HepG2 (cell line): Measurements from ENCODE around the gene TBC1D10B. TPM values are rescaled to one million over a fixed set of nuclear protein-coding genes. Genes with fewer than 3 reads are reported as not detected.

ENCODE experiments used
- DPF2 ChIP-seq: sonication (generic); formaldehyde crosslinking; IDR thresholded peaks from 2 replicates; pipeline ENCODE4 v1.4.0; 2020; ENCODE audit warnings: mild to moderate bottlenecking, low read depth, missing genetic modification reagents, borderline replicate concordance
- ERF ChIP-seq: IDR thresholded peaks from 2 replicates; pipeline ENCODE4 v1.6.1; 2018; ENCODE audit warnings: missing biosample characterization, missing genetic modification reagents
- FOXC1 ChIP-seq: sonication (generic); formaldehyde crosslinking; IDR thresholded peaks from 2 replicates; pipeline ENCODE4 v1.8.0; 2022; ENCODE audit warnings: mild to moderate bottlenecking, missing genetic modification reagents, borderline replicate concordance
- GLI4 ChIP-seq: sonication (generic); formaldehyde crosslinking; IDR thresholded peaks from 2 replicates; pipeline ENCODE4 v1.5.1; 2020; ENCODE audit warnings: missing genetic modification reagents, mild to moderate bottlenecking, moderate library complexity, borderline replicate concordance
- JUNB ChIP-seq: sonication (generic); formaldehyde crosslinking; IDR thresholded peaks from 2 replicates; pipeline ENCODE4 v1.8.0; 2022; ENCODE audit warnings: missing genetic modification reagents, mild to moderate bottlenecking, borderline replicate concordance
- KLF6 ChIP-seq: IDR thresholded peaks from 2 replicates; pipeline ENCODE4 v1.8.0; 2016; ENCODE audit warnings: missing biosample characterization, missing genetic modification reagents
- MXI1 ChIP-seq: IDR thresholded peaks from 3 replicates; pipeline ENCODE4 v1.6.1; 2012; ENCODE audit warnings: low read depth, low read length, inconsistent platforms, borderline replicate concordance
- PRMT3 ChIP-seq: sonication (generic); formaldehyde crosslinking; IDR thresholded peaks from 2 replicates; pipeline ENCODE4 v1.8.1; 2022; ENCODE audit warnings: low read depth, mild to moderate bottlenecking, moderate library complexity, missing genetic modification reagents, borderline replicate concordance
- REST ChIP-seq, 2 experiments: IDR thresholded peaks; 2 replicates each; pipeline ENCODE4 v1.6.1; 2011 to 2012; ENCODE audit warnings: low read length in 2 of 2, borderline replicate concordance in 1 of 2, low read depth in 1 of 2, mild to moderate bottlenecking in 1 of 2, moderate library complexity in 1 of 2
- SAP130 ChIP-seq: IDR thresholded peaks from 2 replicates; pipeline ENCODE4 v1.6.1; 2016; ENCODE audit warnings: low read depth
- SETDB1 ChIP-seq: sonication (generic); formaldehyde crosslinking; IDR thresholded peaks from 2 replicates; pipeline ENCODE4 v1.5.1; 2020; ENCODE audit warnings: missing genetic modification reagents, mild to moderate bottlenecking, borderline replicate concordance
- SPEN ChIP-seq: sonication (generic); formaldehyde crosslinking; IDR thresholded peaks from 2 replicates; pipeline ENCODE4 v1.5.1; 2020; ENCODE audit warnings: low read depth, mild to moderate bottlenecking, missing genetic modification reagents
- ZFP36L1 ChIP-seq: sonication (generic); formaldehyde crosslinking; IDR thresholded peaks from 2 replicates; pipeline ENCODE4 v1.8.0; 2022; ENCODE audit warnings: mild to moderate bottlenecking, missing genetic modification reagents, moderate library complexity
- ZNF274 ChIP-seq: sonication (generic); formaldehyde crosslinking; IDR thresholded peaks from 2 replicates; pipeline ENCODE4 v1.5.1; 2020; ENCODE audit warnings: mild to moderate bottlenecking, missing genetic modification reagents
- ZNF292 ChIP-seq: sonication (generic); formaldehyde crosslinking; IDR thresholded peaks from 2 replicates; pipeline ENCODE4 v1.8.1; 2022; ENCODE audit warnings: mild to moderate bottlenecking, low read depth, missing genetic modification reagents, borderline replicate concordance
- ZNF326 ChIP-seq: sonication (generic); formaldehyde crosslinking; IDR thresholded peaks from 2 replicates; pipeline ENCODE4 v1.4.0; 2020; ENCODE audit warnings: missing genetic modification reagents, borderline replicate concordance
- ZNF556 ChIP-seq: sonication (generic); formaldehyde crosslinking; IDR thresholded peaks from 2 replicates; pipeline ENCODE4 v1.4.0; 2020; ENCODE audit warnings: mild to moderate bottlenecking, missing genetic modification reagents, borderline replicate concordance
- ZNF674 ChIP-seq: sonication (generic); formaldehyde crosslinking; IDR thresholded peaks from 2 replicates; pipeline ENCODE4 v1.5.0; 2020; ENCODE audit warnings: low read depth, mild to moderate bottlenecking, missing genetic modification reagents
- ZNF761 ChIP-seq: sonication (generic); formaldehyde crosslinking; conservative IDR thresholded peaks from 2 replicates; pipeline ENCODE4 v1.4.0; 2020; ENCODE audit warnings: mild to moderate bottlenecking, missing genetic modification reagents
- polyA plus RNA-seq, 8 experiments: library from polyadenylated mRNA; depleted of rRNA in 3 of 8; stranded (reverse) in 7 of 8; unstranded in 1 of 8; fragments of >200 nt; fragmentation: Illumina TruSeq in 4 of 8; extraction: Trizol in 4 of 8; gene quantifications; 2 replicates each; pipeline versions ENCODE4 v1.2.1 to v1.2.3, GENCODE V29; 2011 to 2016; ENCODE audit warnings: low read depth in 4 of 8, missing spikeins in 1 of 8, mixed read lengths in 1 of 8; ENCODE audit not compliant: insufficient read depth in 1 of 8
- total RNA-seq, 5 experiments: library from RNA; depleted of rRNA; stranded (reverse); fragments of >200 nt; fragmentation: Illumina TruSeq; extraction: Trizol; gene quantifications; 2 replicates each; pipeline ENCODE4 v1.2.3, GENCODE V29; 2016; ENCODE audit warnings: low read depth in 1 of 5
- TF ChIP-seq, protein P1 (sequence below): sonication (generic); formaldehyde crosslinking; IDR thresholded peaks from 2 replicates; pipeline ENCODE4 v1.8.1; 2022; ENCODE audit warnings: mild to moderate bottlenecking, missing genetic modification reagents
- TF ChIP-seq, protein P2 (sequence below): sonication (generic); formaldehyde crosslinking; IDR thresholded peaks from 2 replicates; pipeline ENCODE4 v1.4.0; 2020; ENCODE audit warnings: missing genetic modification reagents, mild to moderate bottlenecking, borderline replicate concordance

TBC1D10B gene
- total and polyA plus RNA-seq, 2 of the 13 experiments (the other 11 are each of a cell fraction or from before 2014, with no cell fraction given): 15.7 to 24.8 TPM

- TF ChIP-seq REST (IDR thresholded peaks at IDR 0.05; ENCODE audit: borderline replicate concordance in 1 of 2, low read depth in 1 of 2, low read length in 2 of 2) (peak in 1 of 2 experiments; percentile 65; a peak in 2 of 4 replicates), JUNB (no peak), SAP130 (CRISPR knock-in tag) (peak; percentile 99), ZNF556 (CRISPR knock-in tag) (peak; percentile 90), ZNF761 (CRISPR knock-in tag) (peak; percentile 65; the same call in 1 of the 2 replicates), DPF2 (no peak), KLF6 (peak; percentile 93), FOXC1 (CRISPR knock-in tag) (peak; percentile 98), MXI1 (peak; percentile 91; the same call in 2 of the 3 replicates), PRMT3 (peak; percentile 82; the same call in 1 of the 2 replicates), ZNF326 (CRISPR knock-in tag) (no peak), ZNF674 (CRISPR knock-in tag) (peak; percentile 88; the same call in 1 of the 2 replicates), SETDB1 (no peak), ZFP36L1 (peak; percentile 60; the same call in 1 of the 2 replicates), SPEN (CRISPR knock-in tag) (peak; percentile 50), ERF (CRISPR knock-in tag) (peak; percentile 92), ZNF292 (CRISPR knock-in tag) (peak; percentile 44; the same call in 1 of the 2 replicates), ZNF274 (CRISPR knock-in tag) (peak; percentile 95), GLI4 (CRISPR knock-in tag) (0 out of 2 replicates have a peak, but pooled peaks have one; percentile 64)
- TF ChIP-seq, protein P1, sequence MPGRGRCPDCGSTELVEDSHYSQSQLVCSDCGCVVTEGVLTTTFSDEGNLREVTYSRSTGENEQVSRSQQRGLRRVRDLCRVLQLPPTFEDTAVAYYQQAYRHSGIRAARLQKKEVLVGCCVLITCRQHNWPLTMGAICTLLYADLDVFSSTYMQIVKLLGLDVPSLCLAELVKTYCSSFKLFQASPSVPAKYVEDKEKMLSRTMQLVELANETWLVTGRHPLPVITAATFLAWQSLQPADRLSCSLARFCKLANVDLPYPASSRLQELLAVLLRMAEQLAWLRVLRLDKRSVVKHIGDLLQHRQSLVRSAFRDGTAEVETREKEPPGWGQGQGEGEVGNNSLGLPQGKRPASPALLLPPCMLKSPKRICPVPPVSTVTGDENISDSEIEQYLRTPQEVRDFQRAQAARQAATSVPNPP (CRISPR knock-in tag): 0 out of 2 replicates have a peak, but pooled peaks have one; percentile 50
- TF ChIP-seq, protein P2, sequence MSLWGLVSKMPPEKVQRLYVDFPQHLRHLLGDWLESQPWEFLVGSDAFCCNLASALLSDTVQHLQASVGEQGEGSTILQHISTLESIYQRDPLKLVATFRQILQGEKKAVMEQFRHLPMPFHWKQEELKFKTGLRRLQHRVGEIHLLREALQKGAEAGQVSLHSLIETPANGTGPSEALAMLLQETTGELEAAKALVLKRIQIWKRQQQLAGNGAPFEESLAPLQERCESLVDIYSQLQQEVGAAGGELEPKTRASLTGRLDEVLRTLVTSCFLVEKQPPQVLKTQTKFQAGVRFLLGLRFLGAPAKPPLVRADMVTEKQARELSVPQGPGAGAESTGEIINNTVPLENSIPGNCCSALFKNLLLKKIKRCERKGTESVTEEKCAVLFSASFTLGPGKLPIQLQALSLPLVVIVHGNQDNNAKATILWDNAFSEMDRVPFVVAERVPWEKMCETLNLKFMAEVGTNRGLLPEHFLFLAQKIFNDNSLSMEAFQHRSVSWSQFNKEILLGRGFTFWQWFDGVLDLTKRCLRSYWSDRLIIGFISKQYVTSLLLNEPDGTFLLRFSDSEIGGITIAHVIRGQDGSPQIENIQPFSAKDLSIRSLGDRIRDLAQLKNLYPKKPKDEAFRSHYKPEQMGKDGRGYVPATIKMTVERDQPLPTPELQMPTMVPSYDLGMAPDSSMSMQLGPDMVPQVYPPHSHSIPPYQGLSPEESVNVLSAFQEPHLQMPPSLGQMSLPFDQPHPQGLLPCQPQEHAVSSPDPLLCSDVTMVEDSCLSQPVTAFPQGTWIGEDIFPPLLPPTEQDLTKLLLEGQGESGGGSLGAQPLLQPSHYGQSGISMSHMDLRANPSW (CRISPR knock-in tag): no peak
These were observed 37.0 kb upstream of the TBC1D10B start, which contains the start of gene ZNF771 (continued) for GRCh38 chr16:30407102-30407803.
